Hematopoietic multipotent progenitor cell treated with erythropoietin and hydrocortisone succinate and interleukin-3 and kit ligand, for 4 days (in vitro differentiated cells): ENCODE results near the gene PITPNC1.

Experiments used
- DNase-seq: peaks from one replicate; pipeline ENCODE4 v3.0.0-alpha.2; 2015

Gene PITPNC1

DNA sequence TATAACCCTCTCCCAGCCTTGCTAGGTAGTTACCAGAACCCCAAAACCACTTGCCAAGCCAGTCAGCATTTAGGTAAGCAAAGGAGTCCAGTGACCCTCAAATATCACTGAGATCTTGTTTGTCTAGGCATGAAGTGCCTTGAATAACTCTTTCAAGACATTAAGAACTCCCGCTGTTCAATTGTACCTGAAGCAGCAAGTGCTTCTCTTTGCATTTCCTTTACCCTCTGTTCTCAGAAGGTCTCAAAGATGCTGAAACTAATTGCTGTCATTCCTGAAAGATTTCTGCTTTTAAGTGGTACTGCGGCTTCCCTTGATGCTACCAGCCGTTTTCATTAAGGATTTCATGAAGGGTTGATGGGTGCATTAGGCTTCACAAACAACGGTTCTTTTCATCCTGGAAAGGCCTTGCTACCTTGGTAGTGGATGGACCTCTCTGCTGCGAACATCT lies 142.7 kb downstream of the PITPNC1 start:
- no peak for DNase-seq

- DNase-seq: peak; percentile 77
Observed at GRCh38 chr17:67520252-67520906, 143.3 kb downstream of the PITPNC1 start.

GRCh38 chr17:67520916-67521774 lies 144.1 kb downstream of the PITPNC1 start:
- DNase-seq: no peak

- no peak for DNase-seq
Observed at GRCh38 chr17:67521775-67522069, 144.6 kb downstream of the PITPNC1 start.

- no peak for DNase-seq
Observed at GRCh38 chr17:67523101-67523500, 146.0 kb downstream of the PITPNC1 start.

DNA sequence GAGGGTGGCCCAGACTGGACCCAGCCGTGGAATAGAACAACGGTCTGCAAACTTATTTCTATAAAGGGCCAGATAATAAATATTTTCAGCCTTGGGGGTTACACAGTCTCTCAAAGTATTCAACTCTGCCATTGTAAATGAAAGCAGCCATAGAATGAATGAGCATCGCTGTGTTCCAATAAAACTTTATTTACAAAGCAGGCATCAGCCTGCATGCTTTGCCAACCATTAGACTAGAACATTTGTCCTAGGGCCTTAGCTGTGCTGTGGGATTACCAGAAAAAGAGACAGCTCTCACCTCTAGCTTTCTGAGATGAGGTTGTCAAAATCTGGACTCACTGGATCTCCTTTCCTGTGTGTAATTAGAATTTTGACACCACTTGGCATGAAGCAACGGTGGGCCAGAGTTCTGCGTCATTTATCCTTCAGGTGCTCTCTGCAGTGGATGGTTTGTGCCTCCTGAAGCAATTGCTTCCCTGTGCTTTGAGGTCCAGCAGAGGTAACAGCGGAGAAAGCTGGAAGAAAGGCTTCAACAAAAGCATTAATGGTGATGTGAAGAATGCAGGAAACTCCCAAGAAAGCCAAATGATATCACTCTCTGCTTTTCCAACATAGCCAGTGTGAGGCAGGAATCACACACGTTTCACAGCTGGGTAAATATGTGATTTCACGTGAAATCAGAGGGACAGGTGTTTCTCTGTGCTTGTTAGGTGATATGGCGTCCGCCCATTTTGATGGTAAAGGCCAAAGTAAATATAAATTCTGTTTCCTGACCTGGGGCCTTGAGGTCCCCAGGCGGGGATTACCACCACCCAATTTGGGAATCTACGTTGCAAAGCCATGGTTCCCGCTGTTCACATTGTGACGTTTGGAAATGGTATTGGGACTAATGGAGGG lies 148.4 kb downstream of the PITPNC1 start:
- DNase-seq: no peak

GRCh38 chr17:67526700-67527099 lies 149.6 kb downstream of the PITPNC1 start:
- no peak for DNase-seq

- no peak for DNase-seq
Observed at GRCh38 chr17:67528751-67529436, 151.8 kb downstream of the PITPNC1 start.

DNA sequence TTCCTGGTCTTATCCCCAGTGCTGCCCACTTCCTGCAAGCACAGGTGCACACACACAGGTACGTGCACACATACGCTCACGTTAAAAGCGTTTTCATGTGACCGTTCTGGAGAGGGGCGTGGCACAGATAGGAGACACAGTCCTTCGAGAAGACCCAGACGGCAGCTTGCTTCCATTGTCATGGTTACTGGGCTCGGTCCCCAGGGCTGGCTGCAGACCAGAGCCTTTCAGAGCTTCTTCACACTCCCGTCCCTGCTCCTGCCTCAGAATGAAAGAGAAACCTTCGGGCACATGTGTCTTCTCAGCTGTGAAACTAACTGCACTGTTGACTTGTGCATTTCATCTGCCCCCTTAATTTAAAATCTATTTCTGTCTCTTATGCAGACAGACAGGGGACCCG lies 154.2 kb downstream of the PITPNC1 start:
- DNase-seq: no peak

GRCh38 chr17:67532326-67532871 lies 155.3 kb downstream of the PITPNC1 start:
- DNase-seq: no peak

DNA sequence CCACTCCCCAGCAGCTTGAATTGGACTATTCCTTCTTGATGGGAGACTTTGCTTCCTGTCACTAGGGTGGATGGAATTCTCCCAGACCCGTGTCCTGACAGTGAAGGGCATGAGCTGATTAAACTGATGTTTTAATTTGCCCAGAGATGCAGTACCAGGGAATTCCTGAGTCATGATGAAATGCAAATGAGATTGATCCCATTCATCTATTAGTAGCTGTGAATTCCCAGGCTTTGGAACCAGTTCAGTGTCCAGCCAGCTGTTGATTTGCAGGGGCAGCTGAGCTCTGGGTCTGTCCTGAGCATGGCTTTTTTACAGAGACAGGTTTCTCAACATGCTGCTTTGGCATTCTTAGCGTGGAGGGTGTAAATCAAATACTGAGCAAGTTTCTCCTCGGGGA lies 157.9 kb downstream of the PITPNC1 start:
- DNase-seq: no peak

DNA sequence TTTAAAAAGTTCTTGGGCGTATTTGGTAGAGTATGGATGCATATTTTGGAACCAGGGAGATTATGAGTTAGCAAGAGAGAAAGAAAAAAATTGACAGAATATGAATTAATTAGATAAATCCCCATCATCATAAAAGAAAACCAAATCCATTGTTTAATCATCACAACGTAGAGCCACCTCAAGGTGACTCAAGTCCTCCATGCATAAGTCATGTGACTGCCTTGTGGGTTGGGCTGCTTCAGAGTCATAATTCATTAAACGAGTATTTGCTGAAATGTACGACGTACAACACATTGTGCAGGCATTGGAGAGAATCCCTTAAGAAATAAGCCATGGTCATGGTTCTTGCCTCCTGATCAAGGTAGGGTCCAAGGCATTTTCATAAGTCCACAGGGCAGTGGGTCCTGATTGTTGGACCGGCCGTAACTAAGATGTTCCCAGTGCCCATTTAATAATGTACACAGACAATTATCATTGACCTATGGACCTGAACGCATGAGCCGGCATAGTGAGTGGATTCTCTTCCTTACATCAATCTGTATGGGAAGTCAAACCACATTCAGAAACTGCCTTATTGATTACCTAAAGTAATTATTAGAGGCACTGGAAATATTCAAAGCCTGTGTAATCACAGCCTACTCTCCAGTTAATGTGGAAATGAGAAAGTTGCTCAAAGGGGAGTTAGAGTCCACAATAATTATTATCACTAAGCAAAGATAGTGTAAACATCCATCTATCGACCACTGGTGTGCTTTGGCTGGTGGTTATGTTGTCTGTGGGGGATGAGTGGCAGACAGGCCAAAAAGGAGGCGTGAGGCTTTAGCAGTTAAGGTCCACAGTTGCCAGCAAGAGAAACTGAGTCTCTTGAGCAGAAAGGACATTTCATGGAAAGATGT lies 165.4 kb downstream of the PITPNC1 start:
- no peak for DNase-seq

DNA sequence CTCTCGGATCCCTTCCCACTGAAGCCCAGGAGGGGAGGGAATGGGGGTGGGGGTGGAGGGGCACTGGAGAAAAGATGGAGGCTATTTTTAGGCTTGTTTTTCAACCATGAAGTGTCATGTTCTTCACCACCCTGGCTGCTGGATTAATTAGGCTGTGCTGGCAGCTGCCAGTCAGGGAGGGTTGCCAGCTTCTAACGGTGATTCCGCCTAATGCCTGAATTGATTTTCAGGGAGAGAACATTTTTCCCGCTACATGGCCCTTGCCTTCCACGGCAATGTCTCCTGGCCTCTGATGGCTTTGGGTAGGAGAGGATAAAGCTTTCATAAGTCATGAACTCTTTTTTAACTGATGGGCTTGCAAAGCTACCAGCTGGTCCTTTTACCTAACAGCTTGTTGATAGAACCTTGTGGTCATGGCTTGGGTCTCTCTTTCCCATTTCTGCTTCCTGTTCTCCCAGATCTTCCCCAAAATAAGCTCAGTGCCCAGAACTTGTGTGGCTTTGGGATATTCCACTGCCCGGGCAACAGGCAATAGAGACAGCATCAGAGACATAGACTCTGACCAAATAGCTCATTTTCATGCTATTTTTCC lies 167.4 kb downstream of the PITPNC1 start:
- DNase-seq: no peak

- DNase-seq: no peak
Observed at GRCh38 chr17:67546578-67547527, 169.8 kb downstream of the PITPNC1 start.

DNA sequence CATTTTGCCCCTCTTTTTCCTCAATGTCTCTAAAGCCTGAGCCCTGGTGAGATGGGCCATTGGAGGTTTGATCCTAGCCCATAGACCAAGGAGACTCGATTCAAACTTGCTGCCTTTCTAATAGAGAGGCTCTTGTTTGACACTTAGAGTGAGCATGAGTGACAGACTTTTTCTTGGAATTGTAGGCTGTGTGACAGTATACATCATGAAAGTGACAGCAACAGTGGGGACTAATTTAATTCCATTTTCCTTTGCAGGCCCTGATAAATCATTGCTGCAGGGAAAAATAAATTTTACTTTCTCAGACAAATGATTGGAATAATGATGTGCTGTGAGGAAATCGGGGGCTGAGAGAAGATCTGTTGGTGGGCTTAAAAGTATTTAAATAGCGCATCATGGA lies 171.6 kb downstream of the PITPNC1 start:
- DNase-seq: no peak

DNA sequence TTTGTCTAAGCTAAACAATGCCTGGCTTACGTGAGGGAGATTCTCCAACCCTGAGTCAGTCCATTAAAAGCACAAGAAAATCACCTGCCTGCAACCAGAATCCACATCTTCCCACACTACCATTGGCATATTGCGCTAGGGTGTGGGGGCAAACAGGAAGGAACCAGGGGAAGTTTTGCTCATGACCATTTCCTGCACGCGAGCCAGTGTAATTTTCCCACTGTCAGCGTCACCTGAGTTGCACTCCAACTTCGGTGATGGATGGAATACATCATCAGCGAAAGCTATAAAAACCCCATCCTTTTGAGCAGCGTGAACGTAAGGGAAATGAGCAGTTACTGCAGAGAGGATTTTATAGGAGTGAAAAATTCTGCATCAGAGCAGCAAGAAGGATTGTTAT lies 172.7 kb downstream of the PITPNC1 start:
- DNase-seq: no peak

GRCh38 chr17:67554634-67555033 lies 177.6 kb downstream of the PITPNC1 start:
- DNase-seq: no peak

- DNase-seq: no peak
Observed at GRCh38 chr17:67555855-67556254, 178.8 kb downstream of the PITPNC1 start.

- no peak for DNase-seq
Observed at GRCh38 chr17:67557052-67557845, 180.2 kb downstream of the PITPNC1 start.
